AG04450 (cell line): Measurements from ENCODE around the gene NANOS2. TPM values are rescaled to one million over a fixed set of nuclear protein-coding genes. Genes with fewer than 3 reads are reported as not detected.

ENCODE experiments used
- CTCF ChIA-PET: fragments of 300-600, 350-600 bp; formaldehyde crosslinking; extraction: SDS; loops from one replicate; lab custom pipeline; 2022; ENCODE audit warnings: antibody characterized with exemption, inconsistent platforms; lab: Charles Lee
- POLR2A ChIA-PET: fragments of 350-600 bp; formaldehyde crosslinking; extraction: SDS; loops from one replicate; lab custom pipeline; 2021; ENCODE audit warnings: antibody characterized with exemption, inconsistent platforms; lab: Yijun Ruan, JAX
- DNase-seq: peaks from one replicate; pipeline ENCODE4 v3.0.0-alpha.2; 2011; ENCODE audit warnings: low read depth, low spot score
- H3K27ac ChIP-seq: one replicate; pipeline ENCODE4 v1.5.1; 2012; ENCODE audit warnings: low read depth, low read length, control low read depth
- H3K27me3 ChIP-seq: one replicate; pipeline ENCODE4 v1.6.0; 2012; ENCODE audit warnings: low read length; ENCODE audit not compliant: control insufficient read depth, insufficient read depth
- H3K4me3 ChIP-seq: 2 replicates; pipeline ENCODE4 v1.5.1; 2011; ENCODE audit warnings: mild to moderate bottlenecking, low read depth, low read length, control low read depth
- H3K9me3 ChIP-seq: 2 replicates; pipeline ENCODE4 v1.5.1; 2012; ENCODE audit warnings: low read length; ENCODE audit not compliant: control insufficient read depth, insufficient read depth
- polyA plus RNA-seq: library from polyadenylated mRNA; depleted of rRNA; stranded (reverse); fragments of >200 nt; gene quantifications from 2 replicates; pipeline ENCODE4 v1.2.3, GENCODE V29; 2011
- TF ChIP-seq, protein P1 (sequence below): IDR thresholded peaks from 2 replicates; pipeline ENCODE4 v1.5.1; 2011; ENCODE audit warnings: low read depth, low read length, control low read depth, inconsistent platforms

NANOS2 gene
- polyA plus RNA-seq, 1 experiment: not detected

DNA sequence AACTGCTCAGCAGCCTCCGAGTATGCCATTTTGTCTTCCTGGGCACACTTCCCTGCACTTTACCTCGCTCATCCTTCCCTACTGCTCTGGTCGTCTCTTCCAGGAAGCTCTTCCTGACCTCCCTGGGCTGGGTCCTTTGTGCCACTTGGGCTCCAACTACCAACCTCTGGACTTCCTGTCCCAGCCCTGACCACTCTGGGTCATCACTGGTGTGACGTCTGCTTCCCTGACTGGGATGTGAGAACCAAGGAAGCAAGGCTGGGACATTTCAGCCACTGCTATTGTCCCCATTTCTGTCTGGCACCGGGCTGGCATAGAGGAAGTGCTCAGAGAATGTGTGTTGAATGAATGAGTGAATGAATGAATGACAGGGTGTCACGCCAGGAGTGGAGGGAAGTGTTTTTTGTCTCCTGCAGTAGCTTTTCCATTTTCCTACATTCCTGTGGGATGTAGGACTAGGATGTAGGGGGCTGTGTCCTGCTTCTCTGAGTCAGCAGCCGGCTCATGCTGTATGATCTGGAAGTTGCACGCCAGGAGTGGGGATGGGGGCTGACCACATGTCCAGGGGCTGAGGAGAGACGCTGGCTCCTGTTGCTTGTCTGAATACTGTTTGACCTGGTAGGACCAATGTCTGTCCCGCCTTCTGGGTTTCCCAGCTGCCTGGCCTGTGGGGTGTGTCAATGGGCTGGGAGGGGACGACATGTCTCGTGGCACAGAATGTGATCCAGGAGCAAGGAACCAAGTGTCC, 44.4 kb upstream of the NANOS2 start:
- Histone ChIP-seq H3K9me3 (no peaks in the 10 kb centered on the region; the same call in 1 of the 2 replicates), H3K27ac (no peak overlapping the region), H3K27me3 (peaks cover 24% of the 10 kb centered on the region), H3K4me3 (no peak overlapping the region)
- TF ChIP-seq, protein P1, sequence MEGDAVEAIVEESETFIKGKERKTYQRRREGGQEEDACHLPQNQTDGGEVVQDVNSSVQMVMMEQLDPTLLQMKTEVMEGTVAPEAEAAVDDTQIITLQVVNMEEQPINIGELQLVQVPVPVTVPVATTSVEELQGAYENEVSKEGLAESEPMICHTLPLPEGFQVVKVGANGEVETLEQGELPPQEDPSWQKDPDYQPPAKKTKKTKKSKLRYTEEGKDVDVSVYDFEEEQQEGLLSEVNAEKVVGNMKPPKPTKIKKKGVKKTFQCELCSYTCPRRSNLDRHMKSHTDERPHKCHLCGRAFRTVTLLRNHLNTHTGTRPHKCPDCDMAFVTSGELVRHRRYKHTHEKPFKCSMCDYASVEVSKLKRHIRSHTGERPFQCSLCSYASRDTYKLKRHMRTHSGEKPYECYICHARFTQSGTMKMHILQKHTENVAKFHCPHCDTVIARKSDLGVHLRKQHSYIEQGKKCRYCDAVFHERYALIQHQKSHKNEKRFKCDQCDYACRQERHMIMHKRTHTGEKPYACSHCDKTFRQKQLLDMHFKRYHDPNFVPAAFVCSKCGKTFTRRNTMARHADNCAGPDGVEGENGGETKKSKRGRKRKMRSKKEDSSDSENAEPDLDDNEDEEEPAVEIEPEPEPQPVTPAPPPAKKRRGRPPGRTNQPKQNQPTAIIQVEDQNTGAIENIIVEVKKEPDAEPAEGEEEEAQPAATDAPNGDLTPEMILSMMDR: no peak
- ChIA-PET POLR2A (no interaction called here), CTCF (no interaction called here)
- DNase-seq: no peak

DNA sequence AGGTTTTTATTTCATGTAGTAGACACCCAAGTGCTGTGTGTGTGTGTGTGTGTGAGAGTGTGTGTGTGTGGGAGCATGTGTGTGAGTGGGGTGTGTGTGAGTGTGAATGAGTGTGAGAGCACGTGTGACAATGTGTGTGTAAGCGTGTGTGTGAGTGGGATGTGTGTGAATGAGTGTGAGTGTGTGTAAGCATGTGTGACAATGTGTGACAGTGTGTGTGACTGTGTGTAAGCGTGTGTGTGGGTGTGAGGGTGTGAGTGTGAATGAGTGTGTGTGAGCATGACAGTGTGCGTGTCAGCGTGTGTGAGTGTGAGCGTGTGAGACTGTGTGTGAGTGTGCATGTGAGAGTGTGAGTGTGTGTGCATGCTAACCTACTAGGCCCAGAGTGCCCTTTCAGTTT, 43.7 kb upstream of the NANOS2 start:
- TF ChIP-seq, protein P1: no peak
- Histone ChIP-seq H3K27ac (no peak overlapping the region), H3K9me3 (no peaks in the 10 kb centered on the region; the same call in 1 of the 2 replicates), H3K27me3 (peaks cover 24% of the 10 kb centered on the region), H3K4me3 (no peak overlapping the region)
- POLR2A ChIA-PET: no interaction called here
- CTCF ChIA-PET: no interaction called here
- DNase-seq: no peak

DNA sequence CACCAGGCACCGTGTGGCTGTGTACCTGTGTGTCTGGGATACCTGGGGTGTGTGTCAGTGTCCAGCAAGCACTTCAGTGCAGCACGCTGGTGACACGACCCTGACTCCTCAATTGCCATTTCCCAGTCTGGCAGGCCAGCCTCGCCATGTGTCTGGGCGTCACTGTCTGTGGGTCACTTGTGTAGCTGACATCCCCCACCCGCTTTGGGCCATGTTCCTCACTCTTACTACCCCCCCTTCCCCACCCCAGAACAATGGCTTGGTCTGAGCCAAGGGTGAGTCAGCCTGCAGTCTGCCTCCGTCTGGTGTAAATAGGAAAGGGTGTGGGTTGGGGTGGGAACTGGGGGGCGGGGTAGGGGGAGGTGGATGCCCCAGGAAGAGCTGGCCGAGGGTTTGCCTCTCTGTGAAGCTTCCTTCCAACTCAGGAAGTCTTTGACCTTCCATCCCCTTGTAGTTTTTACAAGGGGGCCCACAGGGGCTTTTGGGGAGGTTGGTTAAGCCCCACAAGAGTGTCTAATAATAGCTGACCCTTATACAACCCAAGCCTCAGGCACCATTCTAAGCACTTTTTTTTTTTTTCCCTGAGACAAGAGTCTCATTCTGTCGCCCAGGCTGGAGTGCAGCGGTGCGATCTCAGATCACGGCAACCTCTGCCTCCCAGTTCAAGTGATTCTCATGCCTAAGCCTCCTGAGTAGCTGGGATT, 41.5 kb upstream of the NANOS2 start:
- Histone ChIP-seq H3K27me3 (peaks cover 17% of the 10 kb centered on the region), H3K27ac (no peak overlapping the region), H3K9me3 (peaks cover 6% of the 10 kb centered on the region; the same call in 1 of the 2 replicates), H3K4me3 (no peak overlapping the region)
- TF ChIP-seq, protein P1: no peak
- DNase-seq: no peak
- CTCF ChIA-PET: no interaction called here
- POLR2A ChIA-PET: no interaction called here

DNA sequence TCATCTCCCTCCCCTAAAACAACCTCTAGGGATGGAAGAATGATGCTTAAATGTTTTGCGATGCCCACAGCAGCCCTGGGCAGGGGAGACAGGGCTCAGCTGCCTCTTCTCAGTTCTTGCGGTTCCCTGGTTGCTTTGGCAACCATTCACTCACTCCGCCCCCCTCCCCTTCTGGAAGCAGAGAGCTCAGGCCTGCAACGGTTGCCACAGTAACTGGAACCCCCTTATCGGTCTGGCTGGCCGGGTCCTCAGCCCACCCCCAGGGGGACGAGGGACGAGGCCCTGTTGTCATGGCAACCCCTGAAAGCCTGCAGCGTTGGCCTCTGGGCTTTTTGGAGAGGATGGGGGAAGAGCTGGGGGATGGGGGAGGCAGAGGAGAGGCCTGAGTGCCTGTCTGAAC, 39.6 kb upstream of the NANOS2 start:
- TF ChIP-seq, protein P1: no peak
- Histone ChIP-seq H3K27ac (no peak overlapping the region), H3K27me3 (peaks cover 6% of the 10 kb centered on the region), H3K9me3 (peaks cover 6% of the 10 kb centered on the region; the same call in 1 of the 2 replicates), H3K4me3 (no peak overlapping the region)
- DNase-seq: no peak
- ChIA-PET CTCF (no interaction called here), POLR2A (interaction anchor here (0.7 kb wide), 1 partner anchor 96 kb away, joined by 3 read pairs; no protein-coding TSS in a partner anchor)

DNA sequence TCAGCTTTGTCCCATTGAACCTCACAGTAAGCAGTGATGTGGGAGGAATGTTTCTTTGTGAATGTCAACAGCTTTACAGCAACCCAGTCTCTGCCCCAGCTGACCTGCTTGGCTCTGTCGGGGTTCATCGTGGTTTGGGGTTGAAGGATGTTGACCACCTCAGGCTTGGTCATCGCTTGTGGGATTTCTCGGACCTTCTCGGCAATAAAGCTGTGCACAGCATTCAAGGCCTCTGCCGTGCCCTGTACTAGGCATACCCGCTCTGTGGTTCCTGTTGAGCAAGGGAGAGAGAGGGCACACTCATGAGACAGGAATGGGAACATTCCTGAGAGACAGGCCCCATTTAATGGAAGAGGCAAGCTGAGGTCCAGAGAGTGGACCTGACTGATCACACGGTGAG, 39.1 kb upstream of the NANOS2 start:
- peaks cover 6% of the 10 kb centered on the region; the same call in 1 of the 2 replicates for H3K9me3 ChIP-seq
- H3K27ac ChIP-seq: no peak overlapping the region
- peaks cover 3% of the 10 kb centered on the region for H3K27me3 ChIP-seq
- POLR2A ChIA-PET: interaction anchor here (0.5 to 0.7 kb wide), 2 partner anchors 10 to 96 kb away, joined by 3 read pairs; no protein-coding TSS in a partner anchor
- TF ChIP-seq, protein P1: no peak
- no peak overlapping the region for H3K4me3 ChIP-seq
- no peak for DNase-seq
- CTCF ChIA-PET: no interaction called here
